GM21381 (cell line): Measurements from ENCODE around the gene CASTOR1.

ENCODE experiments used
- ATAC-seq: cut with Tn5 transposase; IDR thresholded peaks from one replicate; pipeline ENCODE4 v1.9.1; 2021; ENCODE audit warnings: mild to moderate bottlenecking, moderate library complexity; ENCODE audit not compliant: unreplicated experiment

The CASTOR1 gene

DNA sequence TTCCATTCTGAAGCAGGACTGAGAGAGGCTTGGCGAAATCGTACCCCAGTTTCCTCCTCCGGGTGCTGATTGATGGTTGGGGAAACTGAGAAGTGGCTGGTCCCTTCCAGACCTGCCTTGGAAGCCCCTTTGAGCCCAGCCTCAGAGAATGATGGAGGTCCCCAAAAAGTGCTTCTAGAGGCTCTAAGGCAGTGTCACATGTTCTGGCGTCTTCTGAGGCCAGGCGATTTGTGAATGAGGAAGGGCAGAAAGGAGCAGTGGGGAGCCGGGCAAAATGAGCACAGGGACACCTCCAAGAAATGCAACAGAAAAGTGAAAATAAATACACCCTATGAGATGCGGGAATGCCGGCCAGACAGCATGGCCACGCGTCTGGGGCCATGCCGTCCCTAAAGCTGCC, 41.7 kb downstream of the CASTOR1 start:
- no peak for ATAC-seq

DNA sequence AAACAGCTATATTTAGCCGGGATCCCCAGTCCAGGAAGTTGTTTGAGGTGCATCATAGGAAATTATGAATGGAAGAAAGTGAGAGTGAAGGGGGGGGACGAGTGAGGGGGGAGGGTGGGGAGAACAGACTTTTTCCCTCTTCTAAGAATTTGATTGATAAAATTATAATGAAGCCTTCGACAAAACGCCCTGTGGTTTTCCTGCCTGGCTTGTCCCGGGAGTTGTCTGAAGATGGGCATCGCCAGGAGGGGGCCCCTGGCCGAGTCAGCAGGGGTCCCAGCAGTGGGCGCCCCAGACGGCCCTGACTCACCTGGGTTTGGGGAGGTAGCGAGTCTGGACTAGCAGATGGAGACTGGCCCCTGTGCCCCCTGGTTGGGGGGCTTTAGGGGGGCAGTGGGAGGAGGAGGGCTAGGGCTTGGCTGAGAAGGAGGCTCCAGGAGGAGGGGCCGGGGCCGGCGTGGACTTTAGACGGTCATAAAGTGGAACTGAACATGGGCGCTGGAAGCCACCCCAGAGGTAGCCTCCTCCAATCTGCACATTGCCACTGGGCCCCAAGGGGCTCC, 42.4 kb downstream of the CASTOR1 start:
- ATAC-seq, result no peak

DNA sequence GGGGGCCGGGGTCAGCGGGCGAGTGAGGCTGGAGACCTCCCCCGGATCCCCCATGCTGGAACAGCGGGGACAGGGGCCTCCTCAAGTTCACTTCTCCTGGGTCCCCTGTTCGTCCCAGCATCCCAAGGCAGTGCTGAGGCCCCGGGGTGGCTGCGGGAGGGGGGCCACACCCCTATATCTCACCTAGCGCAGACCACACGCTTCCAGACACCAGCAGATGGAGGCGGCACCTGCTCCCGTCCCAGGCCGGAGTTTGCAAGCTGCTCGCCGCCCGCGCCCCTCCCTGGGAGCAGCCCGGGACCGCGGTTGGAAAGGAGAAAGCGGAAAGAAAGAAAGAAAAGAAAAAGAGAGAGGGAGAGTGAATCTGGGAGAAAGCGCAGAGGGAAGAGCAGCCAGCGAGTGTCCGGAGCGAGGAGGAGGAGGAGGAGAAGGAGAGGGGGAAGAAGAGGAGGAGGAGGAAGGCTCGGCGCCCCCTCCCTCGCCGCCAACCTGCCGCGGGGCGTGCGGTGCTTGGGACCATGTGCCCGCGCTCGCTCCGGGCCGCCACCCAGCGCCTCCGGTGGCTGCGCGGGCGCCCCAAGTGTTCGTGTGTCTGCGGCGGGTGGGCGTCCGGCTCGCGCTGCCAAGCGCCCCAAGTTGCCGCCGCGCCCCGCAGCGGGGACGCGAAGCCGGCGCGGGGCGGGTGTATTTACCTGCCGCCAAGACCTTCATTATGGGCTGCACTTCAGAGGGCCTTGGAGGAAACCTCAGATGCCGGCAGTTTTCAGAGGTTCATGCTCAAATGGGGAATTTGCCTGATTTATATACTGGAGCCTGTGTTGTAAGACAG, 43.1 kb downstream of the CASTOR1 start, which contains the start of gene LIF:
Gene LIF, minus strand, starts transcription at position 775 of the 829 bp plus-strand sequence. Its CDS starts 64 bp downstream, at position 711.
- ATAC-seq, result no peak

DNA sequence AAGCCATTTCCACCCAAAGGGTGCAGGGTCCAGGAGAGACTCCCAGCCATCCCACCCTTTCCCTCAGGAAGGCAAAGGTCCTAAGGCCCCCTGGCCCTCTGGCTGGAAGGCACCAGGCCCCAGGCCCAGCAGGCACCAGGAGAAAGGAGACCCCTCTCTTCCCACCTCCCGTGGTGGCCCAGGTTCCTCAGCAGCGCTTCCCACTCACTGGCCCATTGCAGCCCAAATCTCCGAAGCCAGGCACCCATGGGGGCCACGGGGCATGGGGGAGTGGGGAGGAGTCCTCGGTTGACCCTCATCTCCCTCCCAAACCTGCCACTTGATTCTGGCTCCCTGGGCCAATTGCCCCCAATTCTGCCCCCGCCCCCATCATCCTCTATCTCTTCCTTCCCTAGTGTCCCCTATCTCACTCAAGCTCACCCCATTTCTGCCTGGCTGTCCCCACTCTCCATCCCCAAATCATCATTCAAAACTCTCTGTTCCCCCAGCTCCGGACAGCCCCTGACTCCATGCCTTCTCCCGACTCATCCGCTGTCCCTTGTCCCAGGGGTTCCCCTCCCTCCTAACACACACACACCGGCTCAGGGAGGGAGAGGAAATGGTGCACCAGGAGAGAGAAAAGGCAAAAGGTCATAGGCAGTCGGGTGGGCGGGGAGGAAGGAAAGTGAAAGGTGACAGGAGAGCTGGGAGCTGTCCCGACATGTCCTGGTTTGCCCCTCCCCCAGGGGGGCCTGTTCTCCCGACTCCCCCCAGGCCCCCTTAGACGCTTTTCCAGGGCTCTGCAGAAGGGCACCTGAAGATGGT, 43.9 kb downstream of the CASTOR1 start:
- ATAC-seq, result no peak

DNA sequence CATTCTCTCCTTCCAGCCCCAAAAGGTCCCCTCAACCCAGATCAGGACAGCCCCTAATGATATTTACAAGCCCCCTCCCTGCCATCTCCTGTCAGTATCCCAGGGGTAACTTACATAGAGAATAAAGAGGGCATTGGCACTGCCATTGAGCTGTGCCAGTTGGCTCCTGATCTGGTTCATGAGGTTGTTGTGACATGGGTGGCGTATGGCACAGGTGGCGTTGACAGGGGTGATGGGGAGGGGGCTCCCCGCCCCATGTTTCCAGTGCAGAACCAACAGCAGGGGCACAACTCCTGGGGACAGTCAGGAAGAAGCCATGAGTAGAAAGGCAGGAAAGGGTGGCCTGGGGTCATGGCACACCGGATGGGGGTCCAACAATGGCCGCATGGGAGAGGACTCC, 44.7 kb downstream of the CASTOR1 start:
- no peak for ATAC-seq

DNA sequence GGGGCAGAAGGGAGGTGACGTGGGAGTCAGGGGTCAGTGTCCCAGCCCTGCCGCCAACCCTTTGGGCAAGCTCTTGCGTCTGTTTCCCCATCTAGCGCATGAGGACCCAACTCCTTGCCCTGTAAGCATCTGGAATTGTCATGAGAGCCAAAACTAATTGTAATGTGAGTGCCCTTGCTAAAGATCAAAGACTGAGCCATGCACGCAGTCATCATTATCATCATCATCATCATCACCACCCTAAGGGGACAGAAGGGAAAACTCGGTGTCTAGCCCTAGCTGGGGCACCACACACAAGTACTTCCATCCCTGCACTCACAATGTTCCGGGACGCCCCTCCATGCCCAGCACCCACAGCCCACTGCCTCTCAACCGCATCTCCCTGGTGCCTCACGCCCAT, 45.2 kb downstream of the CASTOR1 start:
- ATAC-seq, result no peak

DNA sequence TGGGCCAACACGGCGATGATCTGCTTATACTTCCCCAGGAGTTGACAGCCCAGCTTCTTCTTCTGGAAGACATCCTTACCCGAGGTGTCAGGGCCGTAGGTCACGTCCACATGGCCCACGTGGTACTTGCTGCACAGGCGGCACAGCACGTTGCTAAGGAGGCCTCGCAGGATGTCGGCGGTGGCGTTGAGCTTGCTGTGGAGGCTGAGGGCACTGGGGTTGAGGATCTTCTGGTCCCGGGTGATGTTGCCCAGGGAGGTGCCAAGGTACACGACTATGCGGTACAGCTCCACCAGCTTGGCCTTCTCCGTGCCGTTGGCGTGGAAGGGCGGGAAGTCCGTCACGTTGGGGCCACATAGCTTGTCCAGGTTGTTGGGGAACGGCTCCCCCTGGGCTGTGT, 45.6 kb downstream of the CASTOR1 start:
- ATAC-seq, result no peak

DNA sequence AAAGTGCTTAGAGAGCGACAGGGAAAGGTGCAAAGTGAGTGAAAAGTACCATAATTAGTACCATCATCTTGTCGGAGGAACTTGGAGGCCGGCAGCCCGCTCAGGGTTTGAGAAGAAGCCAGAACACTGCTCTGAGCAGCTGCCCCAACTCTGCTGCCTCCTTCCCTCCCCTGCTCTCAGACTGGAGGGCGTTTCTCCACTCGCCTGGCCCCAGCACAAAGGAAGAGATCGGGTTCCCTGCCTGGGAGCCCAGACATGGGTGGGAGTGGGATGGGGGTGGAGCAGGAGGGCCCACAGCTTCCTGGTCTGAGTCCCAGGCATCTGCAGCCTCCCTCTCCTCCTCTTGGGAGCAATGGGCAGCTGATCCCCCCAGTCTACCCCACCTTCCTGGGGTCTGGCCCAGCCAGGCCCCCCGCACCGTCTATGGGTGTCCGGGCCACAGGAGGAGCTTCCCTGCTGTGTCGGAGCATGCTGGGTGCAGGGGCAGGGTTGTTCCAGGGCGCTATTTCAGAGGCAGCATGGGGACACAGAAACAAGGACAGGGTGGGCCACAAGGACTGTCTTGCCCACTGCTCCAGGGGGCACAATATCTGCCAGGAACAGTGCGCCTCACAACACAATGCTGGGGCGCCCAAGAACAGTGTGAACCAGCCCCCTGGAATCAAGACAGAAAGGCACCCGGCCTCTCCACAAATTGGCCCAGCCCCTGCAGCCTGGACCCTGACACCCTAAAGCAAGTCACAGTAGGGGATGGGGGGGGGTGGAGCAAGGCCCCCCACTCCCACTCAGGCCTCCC, 47.5 kb downstream of the CASTOR1 start:
- no peak for ATAC-seq

DNA sequence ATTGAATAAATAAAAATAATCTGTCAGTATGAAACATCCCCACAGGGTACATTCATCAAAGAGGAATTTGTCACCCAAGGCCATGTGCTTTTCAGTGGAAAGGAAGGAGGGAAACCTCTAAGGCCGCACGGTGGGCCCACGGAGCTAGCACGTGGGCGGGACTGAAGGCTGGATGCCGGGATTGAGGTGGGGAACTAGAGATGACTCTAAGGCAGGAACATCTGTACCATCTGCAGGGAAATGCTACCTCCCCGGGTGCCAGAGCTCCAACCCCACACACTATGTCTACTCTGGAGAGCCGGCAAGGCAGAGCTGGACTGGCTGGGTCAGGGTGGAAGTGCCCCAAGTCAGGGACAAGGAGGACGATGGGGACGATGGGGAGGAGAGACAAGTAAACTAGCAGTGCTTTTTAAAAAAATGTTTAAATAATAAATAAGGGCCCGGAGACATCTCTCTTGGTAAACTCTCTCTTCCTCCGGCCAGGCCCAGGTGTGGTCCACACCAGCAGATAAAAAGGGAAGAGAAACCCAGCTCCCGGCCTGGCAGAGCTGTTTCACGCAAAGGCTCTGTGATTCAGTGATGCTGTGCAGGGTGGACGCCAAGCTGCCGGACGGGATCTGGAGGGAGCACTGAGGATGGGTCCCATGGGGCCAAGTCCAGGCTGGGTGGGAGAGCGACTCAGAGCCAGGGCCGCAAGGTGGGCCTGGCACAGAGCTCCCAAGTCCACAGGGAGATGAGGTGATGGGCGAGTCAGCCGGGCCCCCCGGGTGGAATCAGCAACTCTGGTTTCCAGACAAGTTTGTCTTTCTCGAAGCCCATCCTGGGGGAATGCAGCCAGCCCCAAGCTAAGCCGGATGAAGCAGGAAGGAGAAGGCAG, 48.5 kb downstream of the CASTOR1 start:
- no peak for ATAC-seq

DNA sequence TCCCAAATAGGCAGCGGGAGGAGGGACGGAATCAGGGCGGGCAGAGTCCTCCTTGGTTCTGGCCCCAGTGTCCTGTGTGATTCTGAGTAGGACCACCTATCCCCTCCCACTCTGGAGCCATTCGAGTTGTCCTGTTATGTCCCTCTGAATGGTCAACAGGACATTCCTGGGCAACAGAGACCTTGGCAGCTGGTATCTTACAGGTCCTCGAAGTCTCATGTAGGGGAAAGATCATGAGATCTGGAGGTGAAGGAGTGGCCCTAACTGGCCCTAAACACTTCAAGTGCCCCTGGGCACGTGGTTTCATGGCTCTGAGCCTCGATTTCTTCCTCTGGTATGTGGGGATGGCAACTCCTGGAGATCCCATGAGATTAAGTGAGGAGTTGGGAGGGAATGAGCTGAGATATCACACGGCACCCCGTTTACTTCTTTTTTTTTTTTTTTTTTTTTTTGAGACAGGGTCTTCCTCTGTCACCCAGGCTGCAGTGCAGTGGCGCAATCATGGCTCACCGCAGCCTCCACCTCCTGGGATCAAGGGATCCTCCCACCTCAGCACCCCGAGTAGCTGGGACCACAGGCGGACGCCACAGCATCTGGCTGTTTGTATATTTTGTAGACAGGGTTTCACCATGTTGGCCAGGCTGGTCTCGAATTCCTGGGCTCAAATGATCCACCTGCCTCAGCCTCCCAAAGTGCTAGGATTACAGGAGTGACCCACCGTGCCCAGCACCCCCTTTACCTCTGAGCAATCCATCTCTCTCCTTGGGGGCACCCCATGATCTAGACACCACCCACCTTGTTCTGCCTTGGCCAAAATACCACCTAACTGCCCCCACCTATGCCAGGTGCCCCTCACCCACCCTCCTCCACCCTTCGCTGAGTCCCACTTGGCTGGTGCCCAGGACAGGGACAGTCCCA, 49.6 kb downstream of the CASTOR1 start:
- no peak for ATAC-seq

DNA sequence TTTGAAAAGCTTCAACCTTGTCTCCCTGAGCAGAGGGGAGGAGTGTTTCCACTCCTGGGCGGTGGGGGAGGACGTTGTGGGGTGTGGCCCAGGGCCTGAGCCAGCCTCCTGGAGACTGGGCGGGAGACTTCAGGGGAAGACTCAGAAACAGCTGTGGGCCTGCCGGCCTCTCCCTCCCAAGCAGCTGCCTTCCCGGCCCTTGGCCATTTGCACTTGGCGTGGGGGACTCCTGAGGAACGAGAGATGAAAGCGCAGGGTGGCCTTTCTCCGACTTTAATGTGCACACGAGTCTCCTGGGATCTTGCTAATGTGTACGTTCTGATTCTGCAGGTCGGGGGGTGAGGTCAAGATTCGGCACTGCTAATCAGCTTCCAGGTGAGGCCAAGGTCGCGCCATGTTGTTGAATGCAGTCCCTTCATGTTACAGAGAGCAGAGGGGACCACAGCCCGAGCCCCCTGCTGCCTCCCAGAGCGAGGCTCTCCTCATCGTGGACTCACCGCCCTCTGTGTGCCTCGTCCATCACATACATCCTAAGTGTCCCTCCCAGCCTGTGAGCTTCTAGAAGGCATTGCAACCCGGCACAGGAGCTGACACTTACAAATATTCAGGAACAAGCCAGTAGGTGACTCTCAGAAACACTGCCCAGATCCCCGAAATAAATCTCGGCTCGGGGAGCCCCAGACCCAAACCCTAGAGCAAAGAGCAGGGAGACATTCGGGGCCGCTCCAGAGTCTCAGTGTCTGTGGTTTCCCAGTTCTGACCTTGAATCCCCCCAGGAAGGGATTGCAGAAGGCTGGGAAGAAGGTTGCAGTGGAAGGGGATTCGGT, 50.4 kb downstream of the CASTOR1 start:
- ATAC-seq, result no peak

DNA sequence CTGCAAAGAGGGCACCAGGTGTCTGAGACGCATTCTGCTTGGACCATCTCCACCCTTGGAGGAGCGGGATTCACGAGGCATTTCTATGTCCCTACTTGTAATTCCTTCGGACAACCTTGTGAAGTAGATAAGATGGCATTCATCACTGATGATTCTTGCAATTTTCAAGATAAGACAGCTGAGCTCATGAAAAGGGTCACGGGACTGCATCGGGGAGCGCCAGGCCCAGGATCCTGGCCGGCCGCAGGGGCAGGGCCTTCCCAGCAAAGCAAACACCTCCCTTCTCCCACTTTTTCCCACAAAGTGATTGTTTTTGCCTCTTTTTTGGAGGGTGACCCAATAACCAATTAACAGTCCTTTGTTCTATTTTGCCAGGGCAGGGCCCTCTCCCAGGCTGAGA, 51.2 kb downstream of the CASTOR1 start:
- ATAC-seq, result no peak

DNA sequence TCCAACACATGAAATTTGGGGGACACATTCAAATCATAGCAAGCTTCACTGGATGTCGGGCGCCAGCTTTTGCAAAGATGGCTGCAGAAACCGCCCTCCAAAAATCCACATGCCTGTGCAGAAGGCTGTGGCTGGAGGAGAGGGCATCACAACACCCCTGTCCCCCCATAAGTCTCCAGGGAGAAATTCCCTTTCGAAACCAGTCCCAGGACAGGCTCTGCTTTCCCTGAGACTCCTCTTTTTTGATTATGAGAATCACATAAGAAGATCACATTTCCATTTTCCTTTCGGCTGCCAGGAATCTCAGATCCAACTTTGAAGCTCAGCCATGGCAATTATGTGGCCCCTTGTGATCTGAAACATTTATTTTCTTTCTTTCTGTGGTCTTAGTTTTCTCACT, 52.4 kb downstream of the CASTOR1 start:
- no peak for ATAC-seq

DNA sequence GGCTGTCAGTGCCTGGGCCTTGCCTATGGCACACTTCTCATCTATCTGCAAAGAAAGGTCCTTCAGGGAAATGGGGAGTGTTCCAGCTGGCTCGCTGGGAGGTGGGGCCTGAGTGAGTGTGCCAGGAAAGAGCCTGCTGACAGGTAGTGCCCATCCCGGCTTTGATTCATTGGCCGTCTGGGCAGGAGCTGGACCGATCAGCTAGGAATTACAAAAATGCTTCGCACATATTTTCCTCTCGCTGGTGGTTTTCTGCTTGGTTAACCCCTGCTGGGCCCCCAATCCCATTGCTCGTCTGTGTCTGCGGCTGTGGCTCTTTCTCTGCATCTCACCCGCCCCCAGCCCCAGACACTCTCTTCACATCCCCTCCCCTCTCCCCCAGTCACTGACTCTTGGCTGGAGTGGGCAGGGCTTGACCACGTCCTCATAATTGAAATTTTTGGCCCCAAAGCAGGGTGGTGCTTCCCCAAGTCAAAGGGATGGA, 53.6 kb downstream of the CASTOR1 start:
- ATAC-seq, result no peak
